ENCODE results near the gene ZBTB2.
"Not testable (repeated sequence)": the region's sequence is repeated elsewhere in the genome, so short reads cannot be mapped to it uniquely, and the experiment has no call there.

Gene ZBTB2

DNA sequence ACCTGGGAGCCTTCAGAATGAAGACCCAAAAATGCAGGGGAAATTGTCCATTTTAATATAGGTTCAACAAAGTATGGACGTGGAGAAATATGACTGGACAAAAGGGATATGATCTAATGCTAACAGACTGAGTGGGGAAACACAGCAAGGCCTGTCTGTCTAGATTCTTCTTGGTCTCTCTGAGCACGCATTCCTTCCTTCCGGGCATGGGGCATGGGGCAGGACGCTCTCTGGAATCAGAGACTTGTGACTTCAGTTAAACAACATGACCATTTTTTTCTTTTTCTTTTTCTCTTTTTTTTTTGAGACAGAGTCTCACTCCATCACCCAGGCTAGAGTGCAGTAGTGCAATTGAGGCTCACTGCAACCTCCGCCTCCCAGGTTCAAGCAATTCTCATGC lies 31.9 kb downstream of the ZBTB2 start:
- DNase-seq = no peak

DNA sequence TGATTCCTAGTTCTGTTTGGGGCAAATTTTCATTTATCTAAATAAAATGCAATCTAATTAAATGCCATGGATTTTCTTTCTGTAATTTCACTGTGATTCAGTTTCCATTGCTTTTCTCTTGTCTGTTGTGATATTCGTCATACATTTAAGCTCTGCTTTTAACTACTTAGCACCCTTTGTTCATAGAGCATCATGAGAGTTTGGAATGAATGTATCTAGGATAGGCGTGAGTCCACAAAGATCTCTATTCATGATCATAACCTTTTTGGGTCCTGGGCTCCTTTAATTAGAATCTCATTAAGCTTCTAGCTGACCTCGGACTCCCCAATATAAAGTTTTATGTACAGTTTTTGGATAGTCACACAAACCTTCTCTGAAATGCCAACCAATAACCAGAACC lies 32.9 kb downstream of the ZBTB2 start:
- DNase-seq = no peak

DNA sequence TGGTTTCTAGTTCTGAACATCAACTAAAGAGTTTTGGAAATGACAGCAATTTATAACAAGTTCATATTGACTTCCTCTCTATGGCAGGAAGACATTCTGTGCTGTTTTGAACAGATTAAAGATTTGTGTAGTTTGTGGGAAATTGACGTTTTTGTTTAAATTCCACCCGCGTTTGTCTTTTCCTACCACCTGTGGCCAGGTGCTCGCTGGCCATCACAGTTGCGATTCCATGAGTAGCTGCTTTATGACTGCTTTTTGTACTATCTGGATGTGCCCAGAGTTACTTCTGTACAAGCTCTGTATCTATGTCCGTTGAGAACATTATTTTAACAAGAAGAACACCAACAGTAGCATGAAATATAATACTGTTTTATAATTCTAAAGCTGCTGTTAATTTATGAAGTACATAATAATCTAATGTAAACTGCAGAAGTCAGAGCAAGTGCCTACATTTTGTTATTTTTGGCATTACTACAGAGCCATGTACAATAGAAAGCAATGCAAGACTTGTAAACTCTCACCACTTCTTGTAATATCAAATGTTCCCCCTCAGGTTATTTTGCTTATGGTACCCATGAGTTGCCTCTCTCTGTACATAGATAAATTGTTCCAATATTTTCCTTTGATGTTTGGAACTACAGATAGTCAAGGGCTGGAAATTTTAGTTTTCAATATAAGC lies 33.5 kb downstream of the ZBTB2 start:
- DNase-seq = no peak

DNA sequence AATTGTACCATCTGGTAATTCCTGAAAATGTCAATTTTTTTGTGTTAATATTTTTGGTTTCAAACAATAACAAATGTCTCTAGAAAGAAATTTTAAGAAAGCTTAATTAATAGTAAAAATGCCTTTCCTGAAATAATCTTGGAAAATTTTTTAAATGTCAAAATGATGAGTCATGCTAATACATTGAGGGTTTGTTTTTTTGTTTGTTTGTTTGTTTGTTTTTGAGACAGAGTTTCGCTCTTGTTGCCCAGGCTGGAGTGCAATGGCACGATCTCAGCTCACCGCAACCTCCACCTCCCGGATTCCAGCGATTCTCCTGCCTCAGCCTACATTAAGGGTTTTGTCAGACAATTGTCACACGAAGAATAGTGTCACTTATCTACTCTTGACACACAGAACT lies 34.4 kb downstream of the ZBTB2 start:
- not testable (repeated sequence) for DNase-seq

DNA sequence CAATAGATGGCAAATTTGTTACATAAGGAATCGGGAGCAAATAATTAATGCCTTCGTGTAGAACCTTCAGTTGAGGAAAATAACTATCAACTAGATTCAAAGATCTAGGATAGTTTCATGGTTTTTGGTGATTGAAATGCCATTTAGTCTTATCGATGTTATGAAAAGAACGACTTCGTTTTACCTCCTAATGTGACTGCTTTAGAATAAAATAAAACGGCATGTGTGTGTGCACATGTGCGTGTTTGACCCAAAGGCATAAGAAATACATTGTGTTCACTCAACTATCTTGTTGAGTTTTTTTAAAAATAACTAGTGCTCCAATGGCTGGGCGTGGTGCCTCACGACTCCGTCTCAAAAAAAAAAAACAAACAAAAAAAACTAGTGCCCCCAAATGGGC lies 37.6 kb downstream of the ZBTB2 start:
- DNase-seq = no peak

DNA sequence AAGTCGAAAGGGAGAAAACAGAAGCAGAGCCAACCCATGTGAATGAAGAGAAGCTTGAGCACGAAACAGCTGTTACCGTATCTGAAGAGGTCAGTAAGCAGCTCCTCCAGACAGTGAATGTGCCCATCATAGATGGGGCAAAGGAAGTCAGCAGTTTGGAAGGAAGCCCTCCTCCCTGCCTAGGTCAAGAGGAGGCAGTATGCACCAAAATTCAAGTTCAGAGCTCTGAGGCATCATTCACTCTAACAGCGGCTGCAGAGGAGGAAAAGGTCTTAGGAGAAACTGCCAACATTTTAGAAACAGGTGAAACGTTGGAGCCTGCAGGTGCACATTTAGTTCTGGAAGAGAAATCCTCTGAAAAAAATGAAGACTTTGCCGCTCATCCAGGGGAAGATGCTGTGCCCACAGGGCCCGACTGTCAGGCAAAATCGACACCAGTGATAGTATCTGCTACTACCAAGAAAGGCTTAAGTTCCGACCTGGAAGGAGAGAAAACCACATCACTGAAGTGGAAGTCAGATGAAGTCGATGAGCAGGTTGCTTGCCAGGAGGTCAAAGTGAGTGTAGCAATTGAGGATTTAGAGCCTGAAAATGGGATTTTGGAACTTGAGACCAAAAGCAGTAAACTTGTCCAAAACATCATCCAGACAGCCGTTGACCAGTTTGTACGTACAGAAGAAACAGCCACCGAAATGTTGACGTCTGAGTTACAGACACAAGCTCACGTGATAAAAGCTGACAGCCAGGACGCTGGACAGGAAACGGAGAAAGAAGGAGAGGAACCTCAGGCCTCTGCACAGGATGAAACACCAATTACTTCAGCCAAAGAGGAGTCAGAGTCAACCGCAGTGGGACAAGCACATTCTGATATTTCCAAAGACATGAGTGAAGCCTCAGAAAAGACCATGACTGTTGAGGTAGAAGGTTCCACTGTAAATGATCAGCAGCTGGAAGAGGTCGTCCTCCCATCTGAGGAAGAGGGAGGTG lies 38.7 kb downstream of the ZBTB2 start:
- DNase-seq = no peak

DNA sequence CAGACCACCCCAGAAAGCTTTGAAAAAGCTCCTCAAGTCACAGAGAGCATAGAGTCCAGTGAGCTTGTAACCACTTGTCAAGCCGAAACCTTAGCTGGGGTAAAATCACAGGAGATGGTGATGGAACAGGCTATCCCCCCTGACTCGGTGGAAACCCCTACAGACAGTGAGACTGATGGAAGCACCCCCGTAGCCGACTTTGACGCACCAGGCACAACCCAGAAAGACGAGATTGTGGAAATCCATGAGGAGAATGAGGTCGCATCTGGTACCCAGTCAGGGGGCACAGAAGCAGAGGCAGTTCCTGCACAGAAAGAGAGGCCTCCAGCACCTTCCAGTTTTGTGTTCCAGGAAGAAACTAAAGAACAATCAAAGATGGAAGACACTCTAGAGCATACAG lies 39.6 kb downstream of the ZBTB2 start:
- DNase-seq = no peak

DNA sequence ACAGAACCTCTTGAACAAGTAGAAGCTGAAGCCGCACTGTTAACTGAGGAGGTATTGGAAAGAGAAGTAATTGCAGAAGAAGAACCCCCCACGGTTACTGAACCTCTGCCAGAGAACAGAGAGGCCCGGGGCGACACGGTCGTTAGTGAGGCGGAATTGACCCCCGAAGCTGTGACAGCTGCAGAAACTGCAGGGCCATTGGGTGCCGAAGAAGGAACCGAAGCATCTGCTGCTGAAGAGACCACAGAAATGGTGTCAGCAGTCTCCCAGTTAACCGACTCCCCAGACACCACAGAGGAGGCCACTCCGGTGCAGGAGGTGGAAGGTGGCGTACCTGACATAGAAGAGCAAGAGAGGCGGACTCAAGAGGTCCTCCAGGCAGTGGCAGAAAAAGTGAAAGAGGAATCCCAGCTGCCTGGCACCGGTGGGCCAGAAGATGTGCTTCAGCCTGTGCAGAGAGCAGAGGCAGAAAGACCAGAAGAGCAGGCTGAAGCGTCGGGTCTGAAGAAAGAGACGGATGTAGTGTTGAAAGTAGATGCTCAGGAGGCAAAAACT lies 40.1 kb downstream of the ZBTB2 start:
- DNase-seq = no peak

DNA sequence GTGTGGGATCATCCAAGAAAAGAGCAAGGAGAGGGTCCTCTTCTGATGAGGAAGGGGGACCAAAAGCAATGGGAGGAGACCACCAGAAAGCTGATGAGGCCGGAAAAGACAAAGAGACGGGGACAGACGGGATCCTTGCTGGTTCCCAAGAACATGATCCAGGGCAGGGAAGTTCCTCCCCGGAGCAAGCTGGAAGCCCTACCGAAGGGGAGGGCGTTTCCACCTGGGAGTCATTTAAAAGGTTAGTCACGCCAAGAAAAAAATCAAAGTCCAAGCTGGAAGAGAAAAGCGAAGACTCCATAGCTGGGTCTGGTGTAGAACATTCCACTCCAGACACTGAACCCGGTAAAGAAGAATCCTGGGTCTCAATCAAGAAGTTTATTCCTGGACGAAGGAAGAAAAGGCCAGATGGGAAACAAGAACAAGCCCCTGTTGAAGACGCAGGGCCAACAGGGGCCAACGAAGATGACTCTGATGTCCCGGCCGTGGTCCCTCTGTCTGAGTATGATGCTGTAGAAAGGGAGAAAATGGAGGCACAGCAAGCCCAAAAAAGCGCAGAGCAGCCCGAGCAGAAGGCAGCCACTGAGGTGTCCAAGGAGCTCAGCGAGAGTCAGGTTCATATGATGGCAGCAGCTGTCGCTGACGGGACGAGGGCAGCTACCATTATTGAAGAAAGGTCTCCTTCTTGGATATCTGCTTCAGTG lies 40.8 kb downstream of the ZBTB2 start:
- DNase-seq = no peak

DNA sequence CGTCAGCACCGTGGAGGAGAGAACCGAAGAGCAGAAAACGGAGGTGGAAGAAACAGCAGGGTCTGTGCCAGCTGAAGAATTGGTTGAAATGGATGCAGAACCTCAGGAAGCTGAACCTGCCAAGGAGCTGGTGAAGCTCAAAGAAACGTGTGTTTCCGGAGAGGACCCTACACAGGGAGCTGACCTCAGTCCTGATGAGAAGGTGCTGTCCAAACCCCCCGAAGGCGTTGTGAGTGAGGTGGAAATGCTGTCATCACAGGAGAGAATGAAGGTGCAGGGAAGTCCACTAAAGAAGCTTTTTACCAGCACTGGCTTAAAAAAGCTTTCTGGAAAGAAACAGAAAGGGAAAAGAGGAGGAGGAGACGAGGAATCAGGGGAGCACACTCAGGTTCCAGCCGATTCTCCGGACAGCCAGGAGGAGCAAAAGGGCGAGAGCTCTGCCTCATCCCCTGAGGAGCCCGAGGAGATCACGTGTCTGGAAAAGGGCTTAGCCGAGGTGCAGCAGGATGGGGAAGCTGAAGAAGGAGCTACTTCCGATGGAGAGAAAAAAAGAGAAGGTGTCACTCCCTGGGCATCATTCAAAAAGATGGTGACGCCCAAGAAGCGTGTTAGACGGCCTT lies 41.6 kb downstream of the ZBTB2 start:
- DNase-seq = no peak

DNA sequence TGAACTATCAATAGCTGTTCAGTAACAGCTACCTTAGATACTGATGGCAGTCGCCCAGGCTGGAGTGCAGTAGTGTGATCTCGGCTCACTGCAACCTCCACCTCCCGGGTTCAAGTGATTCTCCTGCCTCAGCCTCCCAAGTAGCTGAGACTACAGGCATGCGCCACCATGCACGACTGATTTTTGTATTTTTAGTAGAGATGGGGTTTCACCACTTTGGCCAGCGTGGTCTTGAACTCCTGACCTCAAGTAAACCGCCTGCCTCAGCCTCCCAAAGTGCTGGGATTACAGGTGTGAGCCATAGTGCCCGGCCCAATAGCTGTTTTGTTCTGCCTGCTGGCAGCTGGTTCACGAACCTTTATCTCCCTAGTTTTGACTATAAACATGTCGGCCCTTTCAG lies 48.6 kb downstream of the ZBTB2 start:
- DNase-seq = not testable (repeated sequence)

DNA sequence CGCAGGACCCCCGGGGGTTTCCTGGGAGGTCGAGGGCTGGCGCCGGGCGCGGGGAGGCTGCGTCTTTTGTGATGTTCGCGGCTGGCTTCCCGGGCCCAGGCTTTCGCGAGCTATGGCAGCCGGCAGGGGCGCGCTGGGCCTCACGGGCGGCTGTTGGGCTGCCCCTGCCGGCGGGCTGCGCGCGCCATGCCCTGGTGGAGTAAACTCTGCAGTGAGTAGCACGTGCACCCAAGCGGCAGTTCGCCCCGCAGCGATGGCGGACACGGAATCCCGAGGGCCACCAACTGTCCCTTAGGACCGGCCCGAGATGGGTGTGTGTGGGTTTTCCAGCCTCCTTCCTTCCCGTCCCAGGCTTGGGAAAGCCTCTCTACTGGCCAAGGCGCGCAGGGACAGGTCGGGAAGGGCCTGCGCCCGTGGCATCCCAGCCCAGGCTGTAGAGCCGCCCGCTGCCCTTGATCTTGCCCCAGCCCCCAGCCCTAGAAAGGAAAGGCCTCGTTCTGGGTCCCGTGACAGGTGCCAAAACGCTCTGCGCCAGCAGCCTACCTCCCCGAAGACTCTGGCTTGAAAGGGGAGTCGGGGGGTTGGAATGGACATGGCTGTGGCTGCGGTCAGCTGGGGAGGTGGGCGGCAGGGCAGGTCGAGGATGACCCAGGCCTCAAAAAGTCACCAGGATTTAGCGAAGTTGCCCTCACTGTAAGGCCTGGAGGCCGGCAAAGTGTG lies 49.7 kb downstream of the ZBTB2 start:
- no peak for DNase-seq

DNA sequence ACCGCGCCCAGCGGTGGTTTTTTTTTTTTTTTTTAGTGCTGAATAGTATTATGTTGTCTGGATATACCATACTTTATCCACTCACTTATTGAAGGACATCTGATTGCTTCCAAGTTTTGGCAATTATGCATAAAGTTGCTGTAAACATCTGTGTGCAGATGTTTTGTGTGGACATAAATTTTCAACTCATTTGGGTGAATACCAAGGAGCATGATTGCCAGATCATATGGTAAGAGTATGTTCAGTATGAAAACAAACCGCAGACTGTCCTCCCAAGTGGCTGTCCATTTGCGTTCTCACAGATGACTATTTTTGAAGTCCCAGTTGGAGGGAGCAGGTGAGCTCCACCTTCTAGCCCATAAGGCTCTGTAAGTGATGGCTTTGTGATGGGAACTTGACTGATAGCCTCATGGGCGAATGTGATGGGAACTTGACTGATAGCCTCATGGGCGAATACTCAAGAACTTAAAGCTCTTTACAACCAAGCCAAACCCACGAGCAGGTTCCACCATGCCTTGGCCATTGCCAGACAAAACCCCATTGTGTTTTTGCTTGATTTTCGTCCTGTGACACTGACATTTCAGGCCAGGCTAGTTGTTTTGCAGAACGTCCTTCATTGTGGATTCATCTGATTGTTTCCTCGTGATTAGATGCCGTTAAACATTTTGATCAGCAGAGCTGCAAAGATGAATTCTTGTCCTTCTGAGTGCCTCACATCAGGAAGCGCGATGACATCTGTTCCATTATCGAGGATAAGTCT lies 51.0 kb downstream of the ZBTB2 start:
- DNase-seq = peak; percentile 41

DNA sequence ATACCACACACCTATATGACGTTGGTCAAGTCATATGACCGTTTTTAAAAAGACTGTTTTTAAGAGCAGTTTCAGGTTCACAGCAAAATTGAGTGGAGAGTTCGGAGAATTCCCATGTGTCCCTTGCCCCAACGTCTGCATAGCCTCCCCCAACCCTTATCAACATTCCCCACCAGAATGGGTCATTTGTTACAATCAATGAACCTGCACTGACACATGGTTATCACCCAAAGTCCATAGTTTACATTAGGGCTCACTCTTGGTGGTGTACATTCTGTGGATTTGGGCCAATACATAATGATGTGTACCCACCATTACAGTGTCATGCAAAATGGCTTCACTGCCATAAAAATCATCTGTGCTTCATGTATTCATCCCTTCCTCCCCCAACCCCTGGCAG lies 52.0 kb downstream of the ZBTB2 start:
- DNase-seq = no peak

DNA sequence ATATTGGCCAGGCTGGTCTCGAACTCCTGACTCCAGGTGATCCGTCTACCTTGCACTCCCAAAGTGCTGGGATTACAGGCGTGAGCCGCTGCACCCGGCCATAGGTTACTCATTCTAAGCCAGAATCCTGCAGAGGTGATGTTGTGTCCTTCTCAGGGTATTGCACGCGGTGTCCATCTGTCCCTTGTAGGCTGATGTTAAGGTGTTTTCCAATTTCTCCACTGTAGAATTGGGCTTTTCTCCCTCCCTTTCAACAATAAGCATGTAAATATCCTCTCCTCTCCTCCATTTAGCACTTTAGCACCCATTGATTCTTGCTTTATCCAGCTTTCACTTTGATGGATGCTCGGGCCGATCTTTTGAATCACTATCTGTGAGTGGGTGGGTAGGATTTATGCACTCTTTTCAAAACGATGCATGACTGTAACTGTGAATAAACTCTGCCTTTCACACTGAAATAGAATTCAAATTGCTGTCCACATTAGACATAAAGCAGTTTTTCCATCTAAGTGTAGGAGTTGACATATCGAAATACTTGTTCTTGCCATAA lies 52.6 kb downstream of the ZBTB2 start:
- no peak for DNase-seq

DNA sequence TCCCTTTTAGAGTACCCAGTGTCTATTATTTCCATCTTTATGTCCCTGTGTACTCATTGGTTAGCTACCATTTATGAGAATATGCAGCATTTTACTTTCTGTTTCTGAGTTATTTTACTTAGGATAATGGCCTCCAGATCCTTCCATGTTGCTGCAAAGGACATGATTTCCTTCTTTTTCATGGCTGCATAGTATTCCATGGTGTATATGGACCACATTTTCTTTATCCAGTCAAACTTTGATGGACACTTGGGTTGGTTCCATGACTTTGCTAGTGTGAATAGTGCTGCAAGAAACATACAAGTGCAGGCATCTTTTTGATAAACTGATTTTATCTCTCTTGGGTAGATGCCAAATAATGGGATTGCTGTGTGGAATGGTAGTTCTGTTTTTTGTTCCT lies 55.4 kb downstream of the ZBTB2 start:
- no peak for DNase-seq

DNA sequence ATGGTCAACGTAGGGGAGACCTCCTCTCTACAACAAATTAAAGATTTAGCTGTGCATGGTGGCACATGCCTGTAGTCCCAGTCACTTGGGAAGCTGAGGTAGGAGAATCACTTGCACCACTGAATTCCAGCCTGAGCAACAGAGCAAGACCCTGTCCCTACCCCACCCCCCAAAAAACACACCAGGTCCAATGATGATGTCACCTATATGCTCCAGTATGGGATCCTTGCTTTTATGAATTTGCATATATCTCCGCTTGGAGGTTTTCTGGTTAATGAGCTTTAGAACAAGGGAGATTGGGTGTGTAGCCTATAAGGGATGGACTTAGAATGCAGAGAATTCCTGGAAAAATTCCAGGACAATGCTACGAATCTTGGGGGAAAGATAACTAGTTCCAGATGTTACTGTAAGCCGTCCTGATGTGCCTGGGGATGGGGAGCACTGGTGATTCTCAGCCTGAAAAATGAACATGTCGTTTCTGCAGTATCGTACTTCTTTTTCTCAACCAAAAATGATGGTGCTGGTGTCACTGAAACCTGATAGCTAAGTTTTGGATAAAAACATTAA lies 61.1 kb downstream of the ZBTB2 start:
- DNase-seq = peak; percentile 97

DNA sequence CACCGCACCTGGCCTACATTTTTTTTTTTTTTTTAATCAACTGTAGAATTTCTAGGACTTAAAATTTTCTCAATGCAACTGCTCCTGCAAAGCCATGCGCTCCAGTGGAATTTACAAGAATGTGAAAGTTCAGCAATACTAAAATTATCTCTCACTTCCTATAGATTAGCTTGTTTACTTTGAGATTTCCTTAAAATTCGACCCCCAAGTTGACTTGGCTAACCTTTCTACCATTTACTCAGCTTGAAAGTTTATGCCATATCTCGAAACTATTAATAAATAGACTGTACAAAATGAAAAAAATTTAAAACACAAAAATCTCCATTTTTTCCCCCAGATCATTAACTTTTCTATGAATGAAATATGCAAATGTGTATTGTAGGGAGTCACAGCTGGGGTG lies 64.3 kb downstream of the ZBTB2 start:
- no peak for DNase-seq

DNA sequence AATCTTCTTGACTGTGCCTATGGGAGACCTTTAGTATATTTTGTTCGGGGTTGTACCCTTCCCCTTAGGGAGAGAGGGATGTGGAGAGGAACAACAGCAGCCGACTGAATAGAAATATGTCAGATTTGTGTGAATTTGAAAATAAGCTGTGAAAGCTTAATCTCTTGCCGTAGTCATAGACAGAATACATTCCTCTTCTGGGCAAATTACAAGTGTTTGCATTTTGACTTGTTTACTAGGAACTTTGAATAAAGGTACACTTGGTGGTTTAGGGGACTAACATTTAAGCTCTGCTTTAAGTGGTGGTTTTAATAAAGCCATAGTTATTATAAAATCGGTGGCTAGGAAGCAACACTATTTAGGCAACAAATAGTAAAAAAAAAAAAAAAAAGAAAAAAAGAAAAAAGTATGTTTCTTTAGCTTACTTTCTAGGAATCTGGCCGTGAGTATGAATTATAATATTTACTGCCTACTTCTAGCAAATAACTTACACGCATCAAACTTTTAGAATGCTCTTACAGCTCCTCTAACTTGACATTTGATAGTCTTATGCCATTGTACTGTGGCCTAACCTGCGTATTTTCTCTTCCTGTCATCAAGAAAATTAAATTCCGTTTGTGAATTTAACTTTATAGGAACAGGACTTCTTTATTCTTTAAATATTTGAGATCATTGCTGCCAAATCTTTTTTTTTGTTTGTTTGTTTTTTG lies 65.1 kb downstream of the ZBTB2 start:
- no peak for DNase-seq

Data from fibroblast of upper back skin (primary cell).